Progenitor cell of endocrine pancreas (in vitro differentiated cells): ENCODE measurements around the gene PHOSPHO1. TPM values are rescaled to one million over a fixed set of nuclear protein-coding genes. Genes with fewer than 3 reads are reported as not detected.

ENCODE experiments used
- DNase-seq: peaks from one replicate; pipeline ENCODE4 v3.0.0; 2021; ENCODE audit warnings: low spot score; ENCODE audit not compliant: unreplicated experiment
- H3K27ac Mint-ChIP-seq: 2 replicates; pipeline ENCODE4 v1.8.0; 2021; ENCODE audit warnings: mild to moderate bottlenecking, moderate library complexity, mixed read lengths
- H3K27me3 Mint-ChIP-seq: 2 replicates; pipeline ENCODE4 v1.8.0; 2021; ENCODE audit warnings: mixed read lengths
- H3K36me3 Mint-ChIP-seq: 2 replicates; pipeline ENCODE4 v1.8.0; 2022; ENCODE audit warnings: mixed read lengths; ENCODE audit not compliant: insufficient read depth
- H3K4me1 Mint-ChIP-seq: 2 replicates; pipeline ENCODE4 v1.8.0; 2021; ENCODE audit warnings: low read depth, mixed read lengths
- H3K4me3 Mint-ChIP-seq: 2 replicates; pipeline ENCODE4 v1.8.0; 2021; ENCODE audit warnings: low read depth, mild to moderate bottlenecking, moderate library complexity, mixed read lengths
- H3K9me3 Mint-ChIP-seq: 2 replicates; pipeline ENCODE4 v1.8.0; 2021; ENCODE audit warnings: low read depth, mixed read lengths
- CTCF ChIP-seq: fragments of 200-600 bp; sonication (generic); IDR thresholded peaks from one replicate; pipeline ENCODE4 v1.5.0; 2021; ENCODE audit warnings: antibody characterized with exemption, mild to moderate bottlenecking; ENCODE audit not compliant: unreplicated experiment
- total RNA-seq: library from RNA; stranded (reverse); gene quantifications from 2 replicates; pipeline ENCODE4 v1.2.1, GENCODE V29; 2021

Gene PHOSPHO1
- total RNA-seq, 1 donor from 2014 or later = not detected

- no peak overlapping the region for H3K27ac Mint-ChIP-seq
- no peak for DNase-seq
- no peak overlapping the region for H3K4me3 Mint-ChIP-seq
- no peaks in the 10 kb centered on the region for H3K9me3 Mint-ChIP-seq
- no peak for TF ChIP-seq CTCF
- no peaks in the 10 kb centered on the region for H3K4me1 Mint-ChIP-seq
- no peaks in the 10 kb centered on the region for H3K36me3 Mint-ChIP-seq
- H3K27me3 Mint-ChIP-seq = peaks cover 38% of the 10 kb centered on the region
These were observed 12.8 kb downstream of the PHOSPHO1 start for GRCh38 chr17:49217651-49218413.

GRCh38 chr17:49216953-49217650, 13.5 kb downstream of the PHOSPHO1 start:
- no peak overlapping the region for H3K4me3 Mint-ChIP-seq
- no peaks in the 10 kb centered on the region for H3K36me3 Mint-ChIP-seq
- peaks cover 33% of the 10 kb centered on the region for H3K27me3 Mint-ChIP-seq
- no peak for DNase-seq
- no peak for TF ChIP-seq CTCF
- H3K9me3 Mint-ChIP-seq = no peaks in the 10 kb centered on the region
- H3K27ac Mint-ChIP-seq = no peak overlapping the region
- H3K4me1 Mint-ChIP-seq = no peaks in the 10 kb centered on the region

- Mint-ChIP-seq H3K4me3 (no peak overlapping the region), H3K4me1 (no peaks in the 10 kb centered on the region), H3K36me3 (no peaks in the 10 kb centered on the region), H3K9me3 (no peaks in the 10 kb centered on the region), H3K27ac (no peak overlapping the region), H3K27me3 (peaks cover 27% of the 10 kb centered on the region)
- TF ChIP-seq CTCF = no peak
- no peak for DNase-seq
These were observed 14.1 kb downstream of the PHOSPHO1 start for GRCh38 chr17:49216482-49216881.

- Mint-ChIP-seq H3K27ac (no peak overlapping the region), H3K4me3 (no peak overlapping the region), H3K27me3 (peaks cover 33% of the 10 kb centered on the region), H3K9me3 (no peaks in the 10 kb centered on the region), H3K4me1 (no peaks in the 10 kb centered on the region), H3K36me3 (no peaks in the 10 kb centered on the region)
- DNase-seq = no peak
- no peak for TF ChIP-seq CTCF
These were observed 15.8 kb downstream of the PHOSPHO1 start for GRCh38 chr17:49214676-49215360.

- no peak for TF ChIP-seq CTCF
- Mint-ChIP-seq H3K4me1 (no peaks in the 10 kb centered on the region), H3K27ac (no peak overlapping the region), H3K4me3 (no peak overlapping the region), H3K27me3 (peaks cover 38% of the 10 kb centered on the region), H3K36me3 (no peaks in the 10 kb centered on the region), H3K9me3 (no peaks in the 10 kb centered on the region)
- no peak for DNase-seq
These were observed 16.7 kb downstream of the PHOSPHO1 start for GRCh38 chr17:49213847-49214246.
